ENCODE results near the gene IDS.

DNA sequence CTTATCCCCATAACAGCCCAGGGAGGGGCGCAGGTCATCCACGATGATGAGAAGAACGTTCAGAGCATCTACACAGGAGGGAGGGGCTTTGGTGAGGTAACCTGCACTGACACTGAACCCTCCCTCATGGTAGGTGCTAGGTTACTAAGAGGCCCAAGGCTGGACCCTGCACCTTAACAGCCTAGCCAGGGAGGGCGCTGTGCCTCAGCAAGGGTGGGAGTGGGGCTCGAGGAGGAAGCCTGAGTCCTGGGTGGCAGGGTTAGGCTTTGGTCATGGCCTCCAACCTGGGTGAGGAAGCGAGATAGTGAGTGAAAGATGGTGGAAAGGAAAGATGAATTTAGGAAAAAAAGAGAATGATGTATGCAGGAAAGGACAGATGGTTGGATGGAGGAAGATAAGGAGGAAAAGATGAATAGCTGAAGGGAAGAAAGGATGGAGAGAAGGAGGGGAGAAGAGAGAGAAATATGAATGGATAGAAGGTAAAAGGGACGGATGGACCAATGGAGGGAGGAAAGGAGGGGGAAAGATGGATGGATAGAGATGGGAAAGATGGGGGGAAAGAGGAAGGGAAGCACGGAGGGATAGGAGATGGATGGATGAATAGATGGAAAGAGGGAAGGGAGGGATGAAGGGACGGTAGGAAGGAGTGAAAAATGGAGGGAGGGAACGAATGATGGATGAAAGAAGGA is 736 bp downstream of the IDS start:
- TF ChIP-seq, protein P1, sequence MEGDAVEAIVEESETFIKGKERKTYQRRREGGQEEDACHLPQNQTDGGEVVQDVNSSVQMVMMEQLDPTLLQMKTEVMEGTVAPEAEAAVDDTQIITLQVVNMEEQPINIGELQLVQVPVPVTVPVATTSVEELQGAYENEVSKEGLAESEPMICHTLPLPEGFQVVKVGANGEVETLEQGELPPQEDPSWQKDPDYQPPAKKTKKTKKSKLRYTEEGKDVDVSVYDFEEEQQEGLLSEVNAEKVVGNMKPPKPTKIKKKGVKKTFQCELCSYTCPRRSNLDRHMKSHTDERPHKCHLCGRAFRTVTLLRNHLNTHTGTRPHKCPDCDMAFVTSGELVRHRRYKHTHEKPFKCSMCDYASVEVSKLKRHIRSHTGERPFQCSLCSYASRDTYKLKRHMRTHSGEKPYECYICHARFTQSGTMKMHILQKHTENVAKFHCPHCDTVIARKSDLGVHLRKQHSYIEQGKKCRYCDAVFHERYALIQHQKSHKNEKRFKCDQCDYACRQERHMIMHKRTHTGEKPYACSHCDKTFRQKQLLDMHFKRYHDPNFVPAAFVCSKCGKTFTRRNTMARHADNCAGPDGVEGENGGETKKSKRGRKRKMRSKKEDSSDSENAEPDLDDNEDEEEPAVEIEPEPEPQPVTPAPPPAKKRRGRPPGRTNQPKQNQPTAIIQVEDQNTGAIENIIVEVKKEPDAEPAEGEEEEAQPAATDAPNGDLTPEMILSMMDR (IDR thresholded peaks at IDR 0.05; ENCODE audit: low read length): peak; percentile 67
- TF ChIP-seq EZH2 (optimal IDR thresholded peaks at IDR 0.05; ENCODE audit: low read depth, low read length): no peak
